GM23248 (cell line): ENCODE results near the gene STIM1. TPM values are rescaled to one million over a fixed set of nuclear protein-coding genes. Genes with fewer than 3 reads are reported as not detected.

Source experiments
- DNase-seq: peaks from one replicate; pipeline ENCODE4 v3.0.0-alpha.2; 2015
- H2AFZ ChIP-seq: fragments of 200-600 bp; sonication (generic); 2 replicates; pipeline ENCODE4 v1.6.1; 2016; ENCODE audit warnings: antibody characterized with exemption
- H3F3A ChIP-seq: fragments of 200-600 bp; sonication (generic); 2 replicates; pipeline ENCODE4 v1.6.1; 2016; ENCODE audit warnings: mild to moderate bottlenecking, antibody characterized with exemption, mixed run types; ENCODE audit not compliant: insufficient read depth
- H3K27ac ChIP-seq: fragments of 200-600 bp; sonication (generic); 2 replicates; pipeline ENCODE4 v1.5.1; 2016; ENCODE audit warnings: mild to moderate bottlenecking
- H3K27me3 ChIP-seq: fragments of 200-600 bp; sonication (generic); replicated peaks from 2 replicates; pipeline ENCODE4 v1.6.1; 2016; ENCODE audit warnings: mild to moderate bottlenecking; ENCODE audit not compliant: insufficient read depth
- H3K36me3 ChIP-seq: fragments of 200-600 bp; sonication (generic); 2 replicates; pipeline ENCODE4 v1.6.1; 2016; ENCODE audit warnings: low read depth, mild to moderate bottlenecking
- H3K4me1 ChIP-seq: fragments of 200-600 bp; sonication (generic); 2 replicates; pipeline ENCODE4 v1.6.1; 2016; ENCODE audit warnings: mild to moderate bottlenecking; ENCODE audit not compliant: insufficient read depth
- H3K4me2 ChIP-seq: fragments of 200-600 bp; sonication (generic); one replicate; pipeline ENCODE4 v1.6.1; 2016; ENCODE audit warnings: mild to moderate bottlenecking; ENCODE audit not compliant: unreplicated experiment
- H3K4me3 ChIP-seq: fragments of 200-600 bp; sonication (generic); 2 replicates; pipeline ENCODE4 v1.5.1; 2016; ENCODE audit warnings: mild to moderate bottlenecking
- H3K79me2 ChIP-seq: fragments of 200-600 bp; sonication (generic); 2 replicates; pipeline ENCODE4 v1.6.1; 2016; ENCODE audit warnings: mild to moderate bottlenecking; ENCODE audit not compliant: insufficient read depth
- H3K9ac ChIP-seq: fragments of 200-600 bp; sonication (generic); 2 replicates; pipeline ENCODE4 v1.6.1; 2016; ENCODE audit warnings: mild to moderate bottlenecking
- H3K9me2 ChIP-seq: fragments of 200-600 bp; sonication (generic); 2 replicates; pipeline ENCODE4 v1.6.1; 2016; ENCODE audit warnings: mixed run types, mild to moderate bottlenecking, moderate library complexity; ENCODE audit not compliant: insufficient read depth
- H3K9me3 ChIP-seq: fragments of 200-600 bp; sonication (generic); one replicate; pipeline ENCODE4 v1.6.1; 2017; ENCODE audit warnings: low read depth
- H4K20me1 ChIP-seq: fragments of 200-600 bp; sonication (generic); 2 replicates; pipeline ENCODE4 v1.6.0; 2016; ENCODE audit not compliant: insufficient read depth
- EZH2 ChIP-seq: fragments of 200-600 bp; sonication (generic); IDR thresholded peaks from 2 replicates; pipeline ENCODE4 v1.6.1; 2018; ENCODE audit warnings: antibody characterized with exemption, mild to moderate bottlenecking; ENCODE audit not compliant: insufficient read depth, poor library complexity, severe bottlenecking
- EZH2phosphoT487 ChIP-seq: fragments of 200-600 bp; sonication (generic); IDR thresholded peaks from 2 replicates; pipeline ENCODE4 v1.6.1; 2018; ENCODE audit warnings: antibody characterized with exemption, moderate library complexity, mild to moderate bottlenecking, low read depth; ENCODE audit not compliant: insufficient read depth
- WGBS, 2 experiments: methylation state at CpG; one replicate each; pipeline ENCODE4 v1.1.6; 2015 to 2017; ENCODE audit warnings: low lambda C conversion rate in 2 of 2, low coverage in 1 of 2; ENCODE audit errors: missing lambda C conversion rate in 2 of 2; 5-methylcytosine and 5-hydroxymethylcytosine counted together
- in situ Hi-C: fragments of 300-500 bp; cut with MboI; formaldehyde crosslinking; loops from 2 replicates; pipeline ENCODE4 v1.15.0; 2020
- polyA plus RNA-seq: library from polyadenylated mRNA; unstranded; fragments of >200 nt; fragmentation: Nextera tagmentation; extraction: Ambion mirVana; gene quantifications from 2 replicates; pipeline ENCODE4 v1.2.1, GENCODE V29; 2016
- total RNA-seq: library from RNA; depleted of rRNA; stranded (reverse); fragments of >200 nt; shearing (Covaris generic); gene quantifications from 2 replicates; pipeline ENCODE4 v1.2.3, GENCODE V29; 2014

Gene STIM1
- total and polyA plus RNA-seq, 2 experiments from 2014 or later: 22.3 to 24.6 TPM

DNA sequence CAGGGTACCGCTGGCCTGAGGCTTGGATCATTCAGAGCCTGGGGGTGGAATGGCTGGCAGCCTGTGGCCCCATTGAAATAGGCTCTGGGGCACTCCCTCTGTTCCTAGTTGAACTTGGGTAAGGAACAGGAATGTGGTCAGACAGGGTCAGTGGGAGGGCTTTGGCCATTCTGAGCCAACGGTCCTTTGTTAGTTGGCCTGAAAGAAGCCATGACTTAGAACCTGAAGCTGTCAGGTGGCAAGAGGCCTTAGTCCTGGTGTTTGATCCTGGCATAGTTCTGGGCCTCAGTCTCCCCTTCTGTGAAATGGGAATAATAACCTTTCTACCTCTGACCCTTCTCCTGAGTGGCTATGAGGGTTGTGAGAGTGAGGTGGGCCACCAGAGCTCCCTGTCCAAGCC lies 38.8 kb upstream of the STIM1 start:
- Histone ChIP-seq H3K4me2 (no peak overlapping the region), H4K20me1 (no peaks in the 10 kb centered on the region), H3K27me3 (no peaks in the 10 kb centered on the region), H2AFZ (no peak overlapping the region), H3K79me2 (no peaks in the 10 kb centered on the region), H3K36me3 (no peaks in the 10 kb centered on the region), H3K9me3 (no peaks in the 10 kb centered on the region), H3K9ac (no peak overlapping the region), H3K4me3 (no peak overlapping the region), H3K9me2 (no peaks in the 10 kb centered on the region), H3K27ac (no peak overlapping the region), H3F3A (no peaks in the 10 kb centered on the region), H3K4me1 (no peaks in the 10 kb centered on the region)
- DNase-seq: no peak
- 95% methylated on average over 2 of the region's 2 CpGs for WGBS, 2 experiments
- no peak for TF ChIP-seq EZH2phosphoT487
- in situ Hi-C loops: loop anchor here (25.0 kb wide), 1 partner anchor 354 kb away; no protein-coding TSS in a partner anchor

DNA sequence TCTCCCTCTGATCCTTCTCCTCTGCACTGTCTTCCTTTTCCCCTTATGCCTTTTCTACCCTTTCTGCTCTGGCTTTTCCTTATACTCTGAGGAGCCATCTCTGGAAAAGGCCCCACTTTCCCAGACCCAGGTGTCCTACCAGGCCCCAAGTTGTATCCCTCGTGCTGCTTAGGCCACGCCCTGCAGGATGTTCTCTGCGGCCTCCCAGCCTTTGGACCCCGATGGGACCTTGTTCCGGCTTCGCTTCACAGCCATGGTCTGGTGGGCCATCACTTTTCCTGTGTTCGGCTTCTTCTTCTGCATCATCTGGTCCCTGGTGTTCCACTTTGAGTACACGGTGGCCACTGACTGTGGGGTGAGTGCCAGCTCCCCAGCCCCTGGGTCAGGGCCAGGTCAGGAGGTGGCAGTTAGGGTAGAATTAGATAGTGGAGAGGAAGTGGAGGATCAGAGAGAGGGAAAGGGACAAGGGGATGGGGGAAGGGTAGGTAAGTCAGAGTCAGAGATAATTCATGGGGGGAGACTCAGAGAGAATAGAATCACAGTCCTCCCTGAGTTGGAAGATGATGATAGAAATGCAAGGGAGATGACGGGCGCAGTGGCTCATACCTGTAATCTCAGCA lies 38.2 kb upstream of the STIM1 start:
- Histone ChIP-seq H3K9me3 (no peaks in the 10 kb centered on the region), H3K4me1 (no peaks in the 10 kb centered on the region), H3K4me3 (no peak overlapping the region), H3K27me3 (no peaks in the 10 kb centered on the region), H3K9me2 (no peaks in the 10 kb centered on the region), H3K79me2 (no peaks in the 10 kb centered on the region), H4K20me1 (no peaks in the 10 kb centered on the region), H3K36me3 (no peaks in the 10 kb centered on the region), H2AFZ (no peak overlapping the region), H3K9ac (no peak overlapping the region), H3F3A (no peaks in the 10 kb centered on the region), H3K4me2 (no peak overlapping the region), H3K27ac (no peak overlapping the region)
- no peak for DNase-seq
- in situ Hi-C loops: loop anchor here (25.0 kb wide), 1 partner anchor 355 kb away; no protein-coding TSS in a partner anchor
- WGBS, 2 experiments: 90 to 93% methylated on average over 9 to 10 of the region's 10 CpGs
- TF ChIP-seq EZH2phosphoT487 (no peak), EZH2 (no peak)

DNA sequence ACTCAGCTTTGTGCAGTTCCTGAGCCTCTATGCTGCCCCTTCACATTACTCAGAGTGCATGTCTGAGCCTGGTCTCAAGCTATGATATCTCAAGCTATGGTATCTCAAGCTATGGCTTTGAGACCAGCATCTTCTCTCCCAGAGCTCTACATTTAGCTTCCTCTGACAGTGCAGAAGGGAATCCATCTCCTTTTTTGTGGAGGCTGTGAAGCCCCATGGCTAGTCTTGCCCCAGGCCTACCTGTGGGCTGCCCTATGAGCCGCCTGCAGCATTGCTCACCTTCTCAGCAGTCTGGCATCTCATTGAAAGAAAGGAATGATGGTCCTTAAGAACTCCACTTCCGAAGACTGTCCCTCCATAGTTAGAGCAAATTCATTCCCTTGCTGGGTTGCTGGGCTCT lies 34.5 kb upstream of the STIM1 start:
- H3K4me2 ChIP-seq: no peak overlapping the region
- no peak overlapping the region for H3K9ac ChIP-seq
- no peaks in the 10 kb centered on the region for H3F3A ChIP-seq
- no peak for TF ChIP-seq EZH2
- TF ChIP-seq EZH2phosphoT487: no peak
- H3K4me3 ChIP-seq: no peak overlapping the region
- in situ Hi-C loops: loop anchor here (25.0 kb wide), 1 partner anchor 359 kb away; no protein-coding TSS in a partner anchor
- no peaks in the 10 kb centered on the region for H3K4me1 ChIP-seq
- no peaks in the 10 kb centered on the region for H3K9me2 ChIP-seq
- WGBS, 2 experiments: 93% methylated on average over 2 of the region's 2 CpGs
- H3K36me3 ChIP-seq: peaks cover 2% of the 10 kb centered on the region; the same call in 1 of the 2 replicates
- H3K27ac ChIP-seq: no peak overlapping the region
- no peaks in the 10 kb centered on the region for H3K9me3 ChIP-seq
- no peak overlapping the region for H2AFZ ChIP-seq
- no peaks in the 10 kb centered on the region for H4K20me1 ChIP-seq
- H3K27me3 ChIP-seq: no peaks in the 10 kb centered on the region
- DNase-seq: no peak
- H3K79me2 ChIP-seq: no peaks in the 10 kb centered on the region

DNA sequence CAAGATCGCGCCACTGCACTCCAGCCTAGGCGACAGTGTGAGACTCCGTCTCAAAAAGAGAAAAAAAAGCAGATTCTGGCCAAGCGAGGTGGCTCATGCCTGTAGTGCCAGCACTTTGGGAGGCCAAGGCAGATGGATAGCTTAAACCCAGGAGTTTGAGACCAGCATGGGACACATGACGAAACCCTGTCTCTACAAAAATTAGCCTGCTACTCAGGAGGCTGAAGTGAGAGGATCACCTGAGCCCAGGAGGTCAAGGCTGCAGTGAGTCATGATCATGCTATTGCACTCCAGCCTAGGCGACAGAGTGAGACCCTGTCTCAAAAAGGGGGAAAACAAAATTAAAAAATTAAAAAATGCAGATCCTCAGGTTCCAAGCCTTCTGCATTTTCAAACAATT lies 33.2 kb upstream of the STIM1 start:
- 95 to 98% methylated on average over 3 to 7 of the region's 7 CpGs for WGBS, 2 experiments
- TF ChIP-seq EZH2 (no peak), EZH2phosphoT487 (no peak)
- Histone ChIP-seq H3K4me3 (no peak overlapping the region), H3K9ac (no peak overlapping the region), H3K27me3 (no peaks in the 10 kb centered on the region), H3K4me1 (no peaks in the 10 kb centered on the region), H3F3A (0 out of 2 replicates have a peak, but pooled peaks cover 3% of the 10 kb centered on the region), H3K4me2 (no peak overlapping the region), H3K9me3 (no peaks in the 10 kb centered on the region), H2AFZ (no peak overlapping the region), H3K36me3 (peaks cover 4% of the 10 kb centered on the region; the same call in 1 of the 2 replicates), H3K27ac (no peak overlapping the region), H3K9me2 (no peaks in the 10 kb centered on the region), H3K79me2 (no peaks in the 10 kb centered on the region), H4K20me1 (no peaks in the 10 kb centered on the region)
- in situ Hi-C loops: loop anchor here (25.0 kb wide), 1 partner anchor 360 kb away; no protein-coding TSS in a partner anchor
- no peak for DNase-seq
